NCI-H1092 (cell line): Measurements from ENCODE around the gene SUSD3.

Experiments used
- DNase-seq: peaks from one replicate; lab custom pipeline; 2025; lab: John Stamatoyannopoulos, UW

The SUSD3 gene

GRCh38 chr9:93052791-93053540 is 5.5 kb upstream of the SUSD3 start:
- DNase-seq, result peak; percentile 48

- no peak for DNase-seq
Measured at GRCh38 chr9:93053781-93054331, 4.6 kb upstream of the SUSD3 start.

- DNase-seq, result no peak
Measured at GRCh38 chr9:93054758-93055704, 3.5 kb upstream of the SUSD3 start.

DNA sequence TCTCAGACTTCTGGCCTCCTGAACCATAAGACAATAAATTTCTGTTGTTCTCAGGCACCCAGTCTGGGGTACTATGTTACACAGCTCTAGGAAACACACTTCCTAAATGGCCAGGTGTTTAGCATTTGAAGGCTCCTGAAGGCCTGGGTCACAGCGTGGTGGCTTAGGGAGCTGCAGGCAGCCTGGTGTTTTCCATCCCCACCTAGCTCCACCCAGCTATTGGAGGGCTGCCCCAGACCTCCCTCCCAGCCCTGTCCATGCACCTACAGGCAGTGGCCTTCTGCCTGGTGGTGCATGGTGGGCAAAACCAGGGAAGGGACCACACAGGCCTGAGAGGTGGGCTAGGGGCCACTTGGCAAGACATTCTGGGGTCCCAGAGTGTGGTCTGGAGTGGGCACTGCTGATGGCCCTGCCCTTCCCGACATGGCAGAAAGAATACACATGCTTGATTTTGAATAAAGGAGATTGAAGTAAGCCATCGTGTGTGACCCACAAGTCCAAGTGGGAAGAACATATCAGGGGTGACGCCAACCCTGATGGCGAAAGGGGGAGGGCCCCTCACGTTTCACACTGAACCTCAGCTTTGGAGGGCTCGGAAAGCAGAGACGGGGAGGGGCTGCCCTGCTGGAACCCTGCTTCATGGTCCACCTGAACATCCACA is 1.3 kb upstream of the SUSD3 start:
- no peak for DNase-seq

DNA sequence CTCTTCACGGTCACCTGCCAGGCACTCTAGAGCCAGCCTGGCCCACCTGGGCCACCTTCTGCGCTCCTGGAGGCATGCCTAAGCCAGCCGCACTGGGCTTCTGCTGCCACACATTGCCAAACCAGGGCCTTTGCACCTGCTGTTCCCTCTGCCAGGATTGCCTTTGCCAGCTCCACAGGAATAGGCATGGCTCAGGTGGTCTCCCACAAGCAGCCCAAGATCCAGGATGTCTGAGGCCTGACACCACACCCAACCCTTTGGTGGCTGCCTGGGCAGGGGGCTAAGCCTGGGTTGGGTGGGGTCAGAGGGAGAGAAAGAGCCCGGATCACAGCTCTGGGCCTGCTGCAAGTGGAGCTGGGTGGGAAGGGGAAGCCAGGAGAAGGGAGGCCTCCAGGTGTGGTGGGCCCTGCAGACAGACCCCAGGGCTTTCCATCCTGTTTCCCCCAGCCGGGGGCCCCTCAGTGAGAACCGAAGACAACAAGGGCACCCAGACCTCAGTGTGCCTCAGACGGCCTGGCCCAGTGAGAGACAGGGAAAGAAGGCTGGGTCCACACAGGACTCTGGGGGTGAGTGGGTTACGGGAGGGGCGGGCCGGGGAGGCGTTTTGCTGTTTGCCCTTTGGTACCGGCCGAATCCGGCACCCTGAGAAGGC is 672 bp upstream of the SUSD3 start:
- DNase-seq, result no peak

DNA sequence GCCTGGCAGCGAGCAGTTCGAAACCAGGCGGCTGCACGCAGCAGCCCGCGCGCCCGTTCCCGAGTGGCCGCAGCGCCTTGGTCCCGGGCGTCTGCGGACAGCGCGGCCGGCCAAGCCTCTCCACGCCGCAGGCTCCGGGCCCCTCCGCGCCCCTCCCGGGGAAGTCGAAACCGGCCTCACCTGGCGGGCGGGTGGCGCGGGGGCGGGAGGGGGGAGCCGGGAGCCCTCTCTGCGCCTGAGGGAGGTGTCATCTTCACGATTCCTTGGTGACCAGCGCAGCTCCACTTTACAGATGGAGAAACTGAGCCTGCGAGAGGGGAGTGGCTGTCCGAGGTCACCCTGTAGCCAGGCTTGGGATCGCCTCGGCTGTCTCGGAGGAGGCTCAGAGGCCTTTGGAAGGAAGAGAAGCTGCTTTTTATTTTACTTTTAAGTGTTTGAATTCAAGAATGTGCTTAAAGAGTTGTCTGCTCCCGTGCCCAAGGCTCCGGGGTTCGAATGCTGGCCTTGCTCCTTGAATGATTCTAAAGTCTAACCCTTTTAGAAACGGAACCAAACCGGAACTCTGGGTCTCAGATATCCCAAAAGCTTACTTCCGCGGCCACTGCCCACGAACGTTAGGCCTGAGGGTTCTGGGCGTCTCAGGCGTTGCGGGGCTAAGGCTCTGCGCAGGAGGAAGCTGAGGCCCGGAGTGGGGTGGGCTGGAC is 662 bp downstream of the SUSD3 start:
- no peak for DNase-seq

DNA sequence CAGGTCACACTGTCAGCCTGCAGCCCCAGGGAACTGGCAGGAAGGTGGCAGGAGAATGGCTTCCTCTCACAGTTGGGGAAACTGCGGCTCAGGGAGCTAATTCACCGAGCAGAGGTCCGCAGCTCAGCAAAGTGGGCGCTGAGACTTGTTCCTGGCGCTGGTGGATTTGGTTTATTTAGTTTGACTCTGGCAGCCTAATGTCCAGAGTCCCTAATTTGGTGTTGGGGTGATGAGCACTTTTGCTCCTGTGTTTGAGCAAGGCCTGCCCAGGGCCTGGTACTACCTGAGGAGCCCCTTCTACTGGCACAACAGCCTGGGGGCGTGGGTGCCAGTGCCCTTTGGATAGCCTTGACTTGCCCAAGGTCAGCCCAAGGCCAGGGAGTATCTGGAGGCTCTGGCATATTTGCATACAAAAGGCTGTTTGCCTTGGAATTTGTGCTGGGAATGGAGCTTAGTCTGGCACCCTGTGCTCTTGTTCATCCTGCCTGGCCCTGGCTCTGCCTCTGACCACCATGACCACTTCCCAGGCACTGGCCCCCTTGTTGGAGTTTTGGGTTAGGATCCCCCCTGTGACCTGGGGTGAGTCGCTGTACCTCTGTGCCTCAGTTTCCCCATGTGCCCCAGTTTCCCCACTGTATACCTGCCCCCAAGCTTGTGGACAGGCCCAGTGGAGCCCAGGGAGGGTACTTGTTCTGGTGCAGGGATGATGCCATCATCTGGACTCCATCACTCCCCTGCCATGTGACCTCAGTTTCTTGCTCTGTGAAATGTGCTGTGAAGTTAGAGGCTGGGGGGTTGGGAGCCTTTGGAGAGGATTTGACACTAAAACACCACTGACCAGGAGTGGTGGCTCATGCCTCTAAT is 1.4 kb downstream of the SUSD3 start:
- DNase-seq, result no peak

GRCh38 chr9:93060746-93061259 is 2.3 kb downstream of the SUSD3 start:
- no peak for DNase-seq

DNA sequence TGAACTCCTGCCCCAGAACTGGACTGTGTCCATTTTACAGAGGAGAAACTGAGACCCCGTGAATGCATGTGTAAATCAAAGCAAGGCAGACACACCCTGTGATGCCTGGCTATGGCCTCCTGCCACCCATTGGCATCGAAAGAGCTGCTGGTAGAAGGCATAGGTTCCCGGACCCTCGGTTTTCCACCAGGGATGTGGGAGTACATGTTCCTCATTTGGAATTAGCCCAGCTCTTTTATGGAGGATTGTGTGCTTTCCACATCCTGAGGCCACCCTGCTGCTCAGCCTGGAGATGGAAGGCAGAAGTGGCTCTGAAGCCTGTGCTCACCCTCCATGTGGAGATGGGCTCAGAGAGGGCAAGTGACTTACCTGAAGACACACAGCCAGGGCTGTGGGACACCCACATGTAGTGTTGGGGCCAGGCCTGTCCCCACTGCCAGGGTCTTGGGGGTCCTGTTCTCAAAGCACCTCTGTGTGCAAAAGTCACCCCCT is 2.8 kb downstream of the SUSD3 start:
- DNase-seq, result no peak

GRCh38 chr9:93061791-93062763 is 3.6 kb downstream of the SUSD3 start:
- DNase-seq, result no peak

- DNase-seq, result no peak
Measured at GRCh38 chr9:93064392-93065134, 6.1 kb downstream of the SUSD3 start.

DNA sequence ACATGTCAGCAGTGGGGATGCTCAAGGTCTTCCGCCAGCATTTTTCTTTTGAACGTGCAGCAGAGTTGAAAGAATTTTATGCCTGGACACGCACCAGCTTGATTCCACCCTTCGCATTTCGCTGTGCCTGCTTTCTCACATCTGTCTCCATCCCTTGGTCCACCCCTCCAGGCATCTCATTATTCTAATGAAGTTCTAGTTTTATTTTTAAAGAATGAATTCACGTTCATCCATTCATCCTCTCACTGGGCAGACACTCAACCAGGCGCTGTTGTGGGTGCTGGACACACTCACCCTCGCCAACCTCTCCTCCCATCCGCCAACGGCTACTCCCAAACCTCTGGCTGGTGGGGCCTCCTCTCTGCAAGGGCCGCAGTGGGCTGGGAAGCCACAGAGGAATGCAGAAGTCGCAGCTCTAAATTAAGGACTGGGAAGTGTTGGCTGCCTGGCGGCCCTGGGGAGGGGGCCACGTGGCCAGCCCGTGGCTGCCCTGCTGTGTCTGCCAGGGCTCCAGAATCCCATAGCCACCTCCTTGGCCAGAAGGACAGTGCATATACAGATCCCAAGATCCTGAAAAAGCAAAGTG is 6.7 kb downstream of the SUSD3 start:
- DNase-seq, result no peak

- DNase-seq, result no peak
Measured at GRCh38 chr9:93066978-93067603, 8.6 kb downstream of the SUSD3 start.

- DNase-seq, result no peak
Measured at GRCh38 chr9:93068956-93069355, 10.5 kb downstream of the SUSD3 start.

- DNase-seq, result no peak
Measured at GRCh38 chr9:93071464-93071863, 13.0 kb downstream of the SUSD3 start.

- DNase-seq, result no peak
Measured at GRCh38 chr9:93072383-93072795, 13.9 kb downstream of the SUSD3 start.
